K562 (cell line): Measurements from ENCODE around the gene RBX1. TPM values are rescaled to one million over a fixed set of nuclear protein-coding genes. Genes with fewer than 3 reads are reported as not detected.
A peak's percentile ranks its signal among the peaks of the same experiment; 100 is the strongest.

Experiments used
- ATAC-seq: fragments of 200-7000 bp; cut with Tn5 transposase; 3 replicates; pipeline ENCODE4 v1.9.1; 2020; ENCODE audit warnings: moderate library complexity
- BruUV-seq: library from RNA; stranded (reverse); fragments of 400-500 nt; replicated peaks from 2 replicates; lab custom pipeline; 2021; lab: Mats Ljungman, UMichigan
- CTCF ChIA-PET: fragments of 300-600 bp; formaldehyde crosslinking; extraction: SDS; loops from one replicate; lab custom pipeline; 2021; ENCODE audit warnings: low intra/inter-chr PET ratio; lab: Yijun Ruan, JAX
- POLR2A ChIA-PET: fragments of 300-600, 350-650 bp; sonication (Branson Sonifier 250); formaldehyde crosslinking; extraction: SDS; loops from one replicate; lab custom pipeline; 2021; ENCODE audit warnings: antibody characterized with exemption, inconsistent platforms; lab: Yijun Ruan, JAX
- DNase-seq, 4 experiments: peaks; one replicate each; pipeline versions ENCODE4 v3.0.0 to v3.0.0-alpha.2; 2011 to 2018; ENCODE audit warnings: low spot score in 3 of 4, mixed read lengths in 3 of 4; ENCODE audit errors: extremely low read depth in 1 of 4
- FAIRE-seq: peaks from 2 replicates; lab custom pipeline; 2011; peaks lifted over from hg19 to GRCh38; lab: Jason Lieb, UNC
- H2AFZ ChIP-seq: 2 replicates; pipeline ENCODE4 v1.6.0; 2011; ENCODE audit warnings: low read depth, low read length, control low read depth, inconsistent platforms
- H3K27ac ChIP-seq: fragments of 200-600 bp; 3 replicates; pipeline ENCODE4 v1.8.0; 2011; ENCODE audit warnings: low read depth, mild to moderate bottlenecking, control low read depth, inconsistent platforms, low read length, moderate library complexity, mixed read lengths; ENCODE audit errors: extremely low read depth
- H3K27me3 ChIP-seq, 2 experiments: fragments of 300-600 bp in 1 of 2; 2 replicates in 1 of 2; 3 replicates in 1 of 2; pipeline versions ENCODE4 v1.6.0 to v1.8.0; 2011; ENCODE audit warnings: inconsistent platforms in 2 of 2, low read length in 2 of 2, mild to moderate bottlenecking in 1 of 2, mixed read lengths in 1 of 2, moderate library complexity in 1 of 2; ENCODE audit not compliant: control insufficient read depth in 2 of 2, insufficient read depth in 2 of 2
- H3K36me3 ChIP-seq: fragments of 300-600 bp; 3 replicates; pipeline ENCODE4 v1.8.0; 2011; ENCODE audit warnings: mild to moderate bottlenecking, low read length, inconsistent platforms; ENCODE audit not compliant: control insufficient read depth, insufficient read depth
- H3K4me1 ChIP-seq, 2 experiments: fragments of 200-600 bp in 1 of 2; replicated peaks in 1 of 2; 2 replicates in 1 of 2; 3 replicates in 1 of 2; pipeline versions ENCODE4 v1.5.1 to v1.8.0; 2011; ENCODE audit warnings: inconsistent platforms in 2 of 2, low read length in 2 of 2, mild to moderate bottlenecking in 1 of 2, mixed read lengths in 1 of 2, moderate library complexity in 1 of 2; ENCODE audit not compliant: control insufficient read depth in 2 of 2, insufficient read depth in 2 of 2
- H3K4me2 ChIP-seq: 2 replicates; pipeline ENCODE4 v1.6.1; 2011; ENCODE audit warnings: low read length, control low read depth, inconsistent platforms, mixed read lengths; ENCODE audit not compliant: insufficient read depth
- H3K4me3 ChIP-seq: fragments of 200-600 bp; sonication (generic), shearing (Covaris generic); 2 replicates; pipeline ENCODE4 v1.5.1; 2016; ENCODE audit warnings: control low read depth, inconsistent platforms
- H3K79me2 ChIP-seq: fragments of 200-600 bp; 3 replicates; pipeline ENCODE4 v1.8.0; 2011; ENCODE audit warnings: low read length, inconsistent platforms; ENCODE audit not compliant: control insufficient read depth, insufficient read depth
- H3K9ac ChIP-seq, 2 experiments: 2 replicates each; pipeline versions ENCODE4 v1.6.0 to v1.6.1; 2011; ENCODE audit warnings: low read depth in 2 of 2, low read length in 2 of 2, control low read depth in 1 of 2, inconsistent platforms in 1 of 2, mild to moderate bottlenecking in 1 of 2, mixed read lengths in 1 of 2; ENCODE audit not compliant: insufficient read depth in 1 of 2
- H3K9me1 ChIP-seq: one replicate; pipeline ENCODE4 v1.6.0; 2011; ENCODE audit warnings: inconsistent platforms, mild to moderate bottlenecking, low read length, moderate library complexity; ENCODE audit not compliant: control insufficient read depth, insufficient read depth
- H3K9me3 ChIP-seq: replicated peaks from 2 replicates; pipeline ENCODE4 v1.5.1; 2011; ENCODE audit warnings: low read depth, low read length, inconsistent platforms; ENCODE audit not compliant: control insufficient read depth, insufficient read depth
- H4K20me1 ChIP-seq: replicated peaks from 2 replicates; pipeline ENCODE4 v1.6.1; 2011; ENCODE audit warnings: low read length, inconsistent platforms, mixed read lengths; ENCODE audit not compliant: control insufficient read depth, insufficient read depth
- MLLT1 ChIP-seq, 2 experiments: fragments of 450-650 bp; IDR thresholded peaks; 2 replicates each; pipeline ENCODE4 v1.6.1; 2016
- TAF9B ChIP-seq: fragments of 450-650 bp; IDR thresholded peaks from 2 replicates; pipeline ENCODE4 v1.6.1; 2018; ENCODE audit warnings: mild to moderate bottlenecking; ENCODE audit not compliant: partially characterized antibody
- ZBTB1 ChIP-seq: sonication (generic); formaldehyde crosslinking; IDR thresholded peaks from 2 replicates; pipeline ENCODE4 v1.8.1; 2023; ENCODE audit warnings: missing genetic modification reagents, low read depth, mild to moderate bottlenecking, borderline replicate concordance
- ZBTB40 ChIP-seq, 2 experiments: fragments of 450-650 bp in 1 of 2; sonication (generic) in 1 of 2; formaldehyde crosslinking in 1 of 2; IDR thresholded peaks; 2 replicates each; pipeline versions ENCODE4 v1.7.1 to v1.9.0; 2016 to 2022; ENCODE audit warnings: inconsistent platforms in 1 of 2, mild to moderate bottlenecking in 1 of 2, missing genetic modification reagents in 1 of 2
- WGBS: fragments of 100-300 bp; shearing (Covaris generic); methylation state at CpG from one replicate; pipeline ENCODE4 v1.1.6; 2016; ENCODE audit warnings: low coverage, mixed read lengths; ENCODE audit not compliant: insufficient coverage; ENCODE audit errors: missing lambda C conversion rate; 5-methylcytosine and 5-hydroxymethylcytosine counted together
- in situ Hi-C: fragments of 300-500 bp; cut with MboI; formaldehyde crosslinking; loops from 4 replicates; pipeline ENCODE4 v1.15.0; 2018; ENCODE audit warnings: inconsistent platforms, mixed read lengths
- intact Hi-C: fragments of 100-400 bp; cut with micrococcal nuclease; formaldehyde crosslinking; loops from 2 replicates; pipeline ENCODE4 v1.14.2; 2022
- polyA plus RNA-seq, 8 experiments: library from polyadenylated mRNA; depleted of rRNA in 4 of 8; stranded (reverse) in 5 of 8; unstranded in 3 of 8; fragments of >200 nt; fragmentation: Nextera tagmentation in 2 of 8; fragmentation: Illumina TruSeq in 1 of 8; extraction: Ambion mirVana in 2 of 8; extraction: Trizol in 1 of 8; gene quantifications; 2 replicates each; pipeline versions ENCODE4 v1.2.1 to v1.2.3, GENCODE V29; 2011 to 2014; ENCODE audit warnings: inconsistent platforms in 1 of 8, missing spikeins in 1 of 8
- total RNA-seq, 7 experiments: library from RNA; depleted of rRNA in 6 of 7; stranded (reverse); fragments of >200 nt in 6 of 7; fragmentation: Illumina TruSeq in 2 of 7; extraction: Trizol in 2 of 7; gene quantifications; 2 replicates each; pipeline versions ENCODE4 v1.2.1 to v1.2.3, GENCODE V29; 2011 to 2021; ENCODE audit warnings: low replicate concordance in 1 of 7

Gene RBX1
- total and polyA plus RNA-seq, 9 of the 15 experiments (the other 6 are each of a cell fraction or from before 2014, with no cell fraction given) = 44.0 to 259 (median 67.9) TPM

GRCh38 chr22:41021061-41021612 lies 70.0 kb downstream of the RBX1 start:
- Histone ChIP-seq H2AFZ (peak overlapping the region; percentile 85), H3K9me3 (no peaks in the 10 kb centered on the region), H3K4me2 (peak overlapping the region; percentile 83), H4K20me1 (no peaks in the 10 kb centered on the region), H3K4me1 (peaks cover 9 to 23% of the 10 kb centered on the region in 2 experiments; a peak in 4 of 5 replicates), H3K36me3 (no peaks in the 10 kb centered on the region)
- TSS peak; percentile 75 for BruUV-seq
- WGBS = 46% methylated on average over 18 of the region's 19 CpGs
- no peak for FAIRE-seq
- TF ChIP-seq MLLT1 (IDR thresholded peaks at IDR 0.05) = peak in 1 of 2 experiments; percentile 33; a peak in 1 of 4 replicates
- no peak for TF ChIP-seq TAF9B
- TF ChIP-seq ZBTB40 (IDR thresholded peaks at IDR 0.05) = 0 out of 2 replicates have a peak, but pooled peaks have one; percentile 32
- no peak for TF ChIP-seq ZBTB40 (CRISPR knock-in tag; IDR thresholded peaks at IDR 0.05)
- 0 out of 2 replicates have a peak, but pooled peaks have one; percentile 60 for TF ChIP-seq ZBTB1
- TF ChIP-seq, all 486 proteins: peak for 3
- ChIA-PET POLR2A (interaction anchor here (0.6 to 1.5 kb wide), 3 partner anchors 9 to 160 kb away, joined by 4 to 5 read pairs (median 4); no protein-coding TSS in a partner anchor), CTCF (interaction anchor here (0.6 kb wide), 1 partner anchor 1134 kb away, joined by 3 read pairs; no protein-coding TSS in a partner anchor)
- Histone ChIP-seq H3K9me1 (no peaks in the 10 kb centered on the region), H3K27me3 (no peaks in the 10 kb centered on the region), H3K79me2 (no peaks in the 10 kb centered on the region), H3K27ac (peak overlapping the region; percentile 85), H3K4me3 (peak overlapping the region; percentile 75), H3K9ac (peak overlapping the region; percentile 85 to 87)
- no peak for DNase-seq
- intact Hi-C loops (no loop called here), in situ Hi-C loops (no loop called here)
- ATAC-seq = no peak
